Muscle layer of colon (tissue), 2 donors: ENCODE results near the gene PAK2.
"Not testable (repeated sequence)": the region's sequence is repeated elsewhere in the genome, so short reads cannot be mapped to it uniquely, and the experiment has no call there.

Source experiments
- H3K27ac ChIP-seq: one replicate; pipeline ENCODE4 v1.7.0; 2013; ENCODE audit warnings: low read depth, mild to moderate bottlenecking, low read length, moderate library complexity
- H3K27me3 ChIP-seq, 2 donors: one replicate each; pipeline ENCODE4 v1.7.0; 2013; ENCODE audit warnings: low read length in 2 of 2, mild to moderate bottlenecking in 2 of 2; ENCODE audit not compliant: insufficient read depth in 2 of 2, control insufficient read depth in 1 of 2
- H3K36me3 ChIP-seq: one replicate; pipeline ENCODE4 v1.7.0; 2013; ENCODE audit warnings: mild to moderate bottlenecking, low read length; ENCODE audit not compliant: insufficient read depth
- H3K4me1 ChIP-seq: one replicate; pipeline ENCODE4 v1.7.0; 2013; ENCODE audit warnings: mild to moderate bottlenecking, low read length; ENCODE audit not compliant: insufficient read depth
- H3K4me3 ChIP-seq, 2 donors: one replicate each; pipeline ENCODE4 v1.7.0; 2013; ENCODE audit warnings: low read length in 2 of 2, low read depth in 1 of 2, mild to moderate bottlenecking in 1 of 2, moderate library complexity in 1 of 2
- H3K9ac ChIP-seq: one replicate; pipeline ENCODE4 v1.7.0; 2013; ENCODE audit warnings: low read length
- H3K9me3 ChIP-seq: one replicate; pipeline ENCODE4 v1.7.0; 2013; ENCODE audit warnings: mild to moderate bottlenecking, low read length
- donor health status: abdominal sarcoma.
- donor health status: Adenocarcinoma of cecum.

Gene PAK2

GRCh38 chr3:196707566-196707965 lies 32.1 kb upstream of the PAK2 start:
- Histone ChIP-seq H3K27me3 (no peaks in the 10 kb centered on the region), H3K27ac (no peak overlapping the region), H3K4me3 (no peak overlapping the region), H3K9me3 (no peaks in the 10 kb centered on the region), H3K36me3 (no peaks in the 10 kb centered on the region), H3K9ac (no peak overlapping the region), H3K4me1 (peaks cover 6% of the 10 kb centered on the region)

- no peaks in the 10 kb centered on the region for H3K9me3 ChIP-seq
- H3K9ac ChIP-seq = no peak overlapping the region
- peaks cover 13% of the 10 kb centered on the region for H3K4me1 ChIP-seq
- no peak overlapping the region for H3K27ac ChIP-seq
- no peak overlapping the region for H3K4me3 ChIP-seq
- H3K27me3 ChIP-seq = no peaks in the 10 kb centered on the region
- H3K36me3 ChIP-seq = no peaks in the 10 kb centered on the region
Measured at GRCh38 chr3:196708467-196708866, 31.2 kb upstream of the PAK2 start.

GRCh38 chr3:196711838-196712513 lies 27.7 kb upstream of the PAK2 start, which contains the start of the genes CEP19 and PIGX:
TSS of gene CEP19 (minus strand) at chr3:196712250. CDS start at chr3:196708657, 3,593 bp downstream.
TSS of gene PIGX (plus strand) at chr3:196712377.
- Histone ChIP-seq H3K27ac (peak within 1 kb of the TSS; percentile 96), H3K4me1 (peaks cover 21% of the 10 kb centered on the region), H3K9me3 (no peaks in the 10 kb centered on the region), H3K4me3 (peak within 1 kb of the TSS; percentile 80 to 95), H3K9ac (peak within 1 kb of the TSS; percentile 78), H3K27me3 (no peaks in the 10 kb centered on the region), H3K36me3 (no peaks in the 10 kb centered on the region)

DNA sequence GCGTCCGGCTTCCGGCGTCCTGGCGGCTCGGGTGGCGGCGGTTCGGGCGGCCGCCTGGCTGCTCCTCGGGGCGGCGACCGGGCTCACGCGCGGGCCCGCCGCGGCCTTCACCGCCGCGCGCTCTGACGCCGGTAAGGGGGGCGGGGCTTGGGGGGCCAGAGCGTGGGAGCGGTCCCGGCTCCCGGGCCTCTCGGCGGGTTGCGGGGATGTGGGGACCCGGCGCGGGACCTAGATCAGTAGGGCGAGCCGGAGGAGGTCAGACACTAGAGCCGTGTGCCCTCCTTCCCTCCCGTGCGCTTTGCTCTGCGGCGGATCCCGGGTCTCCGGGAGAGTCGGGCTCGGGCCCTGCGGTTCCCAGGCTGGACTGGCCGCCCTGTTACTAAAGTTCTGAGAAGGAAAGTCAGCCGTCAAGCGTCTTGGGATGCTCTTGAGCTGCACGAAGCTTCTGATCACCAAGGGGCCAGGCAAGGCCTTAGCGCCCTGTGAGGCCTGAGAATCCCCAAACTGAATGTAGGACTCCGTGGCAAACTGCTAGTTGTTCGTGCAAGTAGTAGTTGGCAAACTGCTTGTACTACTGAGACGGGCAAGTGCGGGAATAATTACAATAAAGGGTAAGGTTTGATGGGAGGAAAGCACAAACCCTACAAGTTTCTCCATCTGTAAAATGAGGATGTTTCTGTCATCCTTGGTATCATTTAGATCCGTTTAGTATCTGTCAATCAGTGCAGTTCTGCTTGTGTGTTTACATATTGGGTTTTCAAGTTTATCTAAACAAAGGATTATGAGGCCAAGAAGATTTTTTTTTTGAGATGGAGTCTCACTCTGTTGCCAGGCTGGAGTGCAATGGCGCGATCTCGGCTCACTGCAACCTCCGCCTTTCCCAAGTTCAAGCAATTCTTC lies 26.9 kb upstream of the PAK2 start:
- H3K9ac ChIP-seq = peak overlapping the region; percentile 70
- no peaks in the 10 kb centered on the region for H3K36me3 ChIP-seq
- H3K4me3 ChIP-seq = peak overlapping the region; percentile 80 to 95
- H3K9me3 ChIP-seq = no peaks in the 10 kb centered on the region
- peak overlapping the region; percentile 96 for H3K27ac ChIP-seq
- peaks cover 21% of the 10 kb centered on the region for H3K4me1 ChIP-seq
- H3K27me3 ChIP-seq = no peaks in the 10 kb centered on the region

- H3K36me3 ChIP-seq, H3K4me3 ChIP-seq, H3K9ac ChIP-seq, H3K27ac ChIP-seq, H3K27me3 ChIP-seq, H3K9me3 ChIP-seq: not testable (repeated sequence)
- H3K4me1 ChIP-seq = peaks cover 15% of the 10 kb centered on the region
Measured at GRCh38 chr3:196717162-196717561, 22.5 kb upstream of the PAK2 start.

- H3K9me3 ChIP-seq = no peaks in the 10 kb centered on the region
- H3K9ac ChIP-seq = no peak overlapping the region
- H3K27me3 ChIP-seq = no peaks in the 10 kb centered on the region
- H3K4me1 ChIP-seq = no peaks in the 10 kb centered on the region
- no peak overlapping the region for H3K4me3 ChIP-seq
- no peak overlapping the region for H3K27ac ChIP-seq
- H3K36me3 ChIP-seq = peaks cover 6% of the 10 kb centered on the region
Measured at GRCh38 chr3:196721097-196721496, 18.6 kb upstream of the PAK2 start.

GRCh38 chr3:196726788-196727675 lies 12.6 kb upstream of the PAK2 start:
- H3K4me1 ChIP-seq = no peaks in the 10 kb centered on the region
- no peaks in the 10 kb centered on the region for H3K9me3 ChIP-seq
- H3K36me3 ChIP-seq = peaks cover 6% of the 10 kb centered on the region
- no peak overlapping the region for H3K9ac ChIP-seq
- no peak overlapping the region for H3K4me3 ChIP-seq
- no peak overlapping the region for H3K27ac ChIP-seq
- no peaks in the 10 kb centered on the region for H3K27me3 ChIP-seq

DNA sequence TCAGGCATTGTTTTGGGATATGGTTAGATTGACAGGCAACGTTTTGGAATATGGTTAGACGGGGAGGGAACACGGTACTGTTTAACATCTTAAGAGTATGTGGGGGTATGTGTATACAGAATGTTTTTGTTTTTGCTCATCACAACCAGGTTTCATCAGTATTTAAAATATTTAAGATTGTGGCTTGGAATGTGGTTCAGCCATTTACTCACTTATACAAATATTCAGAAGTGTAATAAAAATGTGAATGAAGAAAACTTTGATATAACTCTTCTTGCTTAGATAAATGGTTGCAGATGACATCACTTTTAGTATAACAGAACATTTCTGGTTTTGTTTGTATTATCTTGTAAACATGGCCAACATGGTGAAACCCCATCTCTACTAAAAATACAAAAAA lies 3.9 kb upstream of the PAK2 start:
- no peak overlapping the region for H3K4me3 ChIP-seq
- no peaks in the 10 kb centered on the region for H3K27me3 ChIP-seq
- H3K9me3 ChIP-seq = no peaks in the 10 kb centered on the region
- H3K9ac ChIP-seq = no peak overlapping the region
- H3K36me3 ChIP-seq = no peaks in the 10 kb centered on the region
- peaks cover 5% of the 10 kb centered on the region for H3K4me1 ChIP-seq
- no peak overlapping the region for H3K27ac ChIP-seq

DNA sequence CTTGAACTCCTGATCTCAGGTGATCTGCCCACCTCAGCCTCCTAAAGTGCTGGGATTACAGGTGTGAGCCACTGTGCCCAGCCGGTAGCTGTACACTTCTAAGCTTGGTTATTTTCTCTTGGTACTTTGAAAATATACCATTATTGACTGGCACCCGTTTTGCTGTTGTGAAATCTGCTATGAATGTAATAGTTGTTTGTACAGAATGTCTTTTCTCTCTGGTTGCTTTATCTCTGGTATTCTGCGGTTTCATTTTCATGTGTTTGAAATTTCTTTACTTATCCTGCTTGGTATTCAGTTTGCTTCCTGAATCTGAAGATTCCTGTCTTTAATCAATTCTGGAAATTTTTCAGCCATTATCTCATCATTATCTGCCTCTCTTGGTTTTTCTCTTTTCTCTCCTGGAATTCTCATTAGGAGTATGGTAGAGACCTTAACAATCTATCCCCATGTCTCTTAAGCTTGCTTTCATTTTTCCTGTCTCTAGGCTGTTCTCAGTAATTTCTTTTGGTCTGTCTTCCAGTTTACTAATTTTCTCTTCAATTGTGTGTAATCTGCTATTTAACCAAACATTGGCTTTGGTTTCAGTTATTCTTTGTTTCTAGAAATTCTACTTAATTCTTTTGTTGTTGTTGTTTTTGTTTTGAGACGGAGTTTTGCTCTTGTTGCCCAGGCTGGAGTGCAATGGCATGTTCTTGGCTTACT lies 2.8 kb upstream of the PAK2 start:
- Histone ChIP-seq H3K4me3 (no peak overlapping the region), H3K27me3 (no peaks in the 10 kb centered on the region), H3K36me3 (no peaks in the 10 kb centered on the region), H3K9me3 (no peaks in the 10 kb centered on the region), H3K4me1 (peaks cover 12% of the 10 kb centered on the region), H3K27ac (no peak overlapping the region), H3K9ac (no peak overlapping the region)

GRCh38 chr3:196737655-196738054 lies 2.0 kb upstream of the PAK2 start:
- Histone ChIP-seq H3K36me3 (no peaks in the 10 kb centered on the region), H3K27me3 (no peaks in the 10 kb centered on the region), H3K27ac (no peak overlapping the region), H3K4me1 (peaks cover 13% of the 10 kb centered on the region), H3K4me3 (no peak overlapping the region), H3K9me3 (no peaks in the 10 kb centered on the region), H3K9ac (no peak overlapping the region)
